ENCODE measurements around the gene TSEN15. TPM values are rescaled to one million over a fixed set of nuclear protein-coding genes. Genes with fewer than 3 reads are reported as not detected.

The TSEN15 gene
- total and polyA plus RNA-seq, 2 donors from 2014 or later, result 24.7 to 25.6 TPM

GRCh38 chr1:184050636-184051035, 894 bp upstream of the TSEN15 start:
- TF ChIP-seq CTCF (IDR thresholded peaks at IDR 0.05; ENCODE audit: borderline replicate concordance, extremely low read depth, insufficient read depth), result no peak
- Histone ChIP-seq H3K36me3 (ENCODE audit: control insufficient read depth in 2 of 3, insufficient read depth in 3 of 3, low read length in 3 of 3) (no peaks in the 10 kb centered on the region), H3K4me1 (ENCODE audit: control insufficient read depth in 2 of 3, insufficient read depth in 2 of 3, low read depth in 1 of 3, low read length in 3 of 3) (peaks cover 4 to 14% (median 7%) of the 10 kb centered on the region in 3 donors), H3K27ac (ENCODE audit: low read depth in 2 of 2, low read length in 2 of 2) (peak overlapping the region; percentile 65 to 80), H3K9ac (ENCODE audit: low read length in 3 of 3) (peak overlapping the region in 1 of 3 donors; percentile 85), H3K27me3 (ENCODE audit: control insufficient read depth, insufficient read depth, low read length) (no peaks in the 10 kb centered on the region), H3K9me3 (ENCODE audit: control insufficient read depth in 2 of 3, insufficient read depth in 1 of 3, low read length in 3 of 3) (no peaks in the 10 kb centered on the region), H3K4me3 (ENCODE audit: low read length in 3 of 3) (peak overlapping the region in 2 of 3 donors; percentile 76 to 95)
- no peak for DNase-seq
- no peak for FAIRE-seq
- intact Hi-C loops (cut with DNase I), result no loop called here

- peak overlapping the region; percentile 76 to 95 (median 86) for H3K4me3 ChIP-seq (ENCODE audit: low read length in 3 of 3)
- peak overlapping the region; percentile 65 to 80 for H3K27ac ChIP-seq (ENCODE audit: low read depth in 2 of 2, low read length in 2 of 2)
- no peak for TF ChIP-seq CTCF (IDR thresholded peaks at IDR 0.05; ENCODE audit: borderline replicate concordance, extremely low read depth, insufficient read depth)
- DNase-seq (peak in 2 of 5 donors; percentile 30 to 42), FAIRE-seq (no peak)
- no peaks in the 10 kb centered on the region for H3K36me3 ChIP-seq (ENCODE audit: control insufficient read depth in 2 of 3, insufficient read depth in 3 of 3, low read length in 3 of 3)
- H3K4me1 ChIP-seq (ENCODE audit: control insufficient read depth in 2 of 3, insufficient read depth in 2 of 3, low read depth in 1 of 3, low read length in 3 of 3), result peaks cover 4 to 14% (median 7%) of the 10 kb centered on the region in 3 donors
- intact Hi-C loops (cut with DNase I), result no loop called here
- H3K9ac ChIP-seq (ENCODE audit: low read length in 3 of 3), result peak overlapping the region; percentile 71 to 85 (median 77)
- no peaks in the 10 kb centered on the region for H3K9me3 ChIP-seq (ENCODE audit: control insufficient read depth in 2 of 3, insufficient read depth in 1 of 3, low read length in 3 of 3)
- H3K27me3 ChIP-seq (ENCODE audit: control insufficient read depth, insufficient read depth, low read length), result no peaks in the 10 kb centered on the region
Observed at GRCh38 chr1:184051138-184051484, 419 bp upstream of the TSEN15 start.

GRCh38 chr1:184052194-184052559, 647 bp downstream of the TSEN15 start:
- TF ChIP-seq CTCF (IDR thresholded peaks at IDR 0.05; ENCODE audit: borderline replicate concordance, extremely low read depth, insufficient read depth), result no peak
- Histone ChIP-seq H3K9ac (ENCODE audit: low read length in 3 of 3) (peak overlapping the region; percentile 50 to 86 (median 85)), H3K4me3 (ENCODE audit: low read length in 3 of 3) (peak overlapping the region; percentile 76 to 95 (median 86)), H3K27me3 (ENCODE audit: control insufficient read depth, insufficient read depth, low read length) (no peaks in the 10 kb centered on the region), H3K36me3 (ENCODE audit: control insufficient read depth in 2 of 3, insufficient read depth in 3 of 3, low read length in 3 of 3) (no peaks in the 10 kb centered on the region), H3K4me1 (ENCODE audit: control insufficient read depth in 2 of 3, insufficient read depth in 2 of 3, low read depth in 1 of 3, low read length in 3 of 3) (peaks cover 4 to 14% (median 7%) of the 10 kb centered on the region in 3 donors), H3K27ac (ENCODE audit: low read depth in 2 of 2, low read length in 2 of 2) (peak overlapping the region in 1 of 2 donors; percentile 65), H3K9me3 (ENCODE audit: control insufficient read depth in 2 of 3, insufficient read depth in 1 of 3, low read length in 3 of 3) (no peaks in the 10 kb centered on the region)
- intact Hi-C loops (cut with DNase I), result no loop called here
- FAIRE-seq, result no peak
- no peak for DNase-seq

- peaks cover 4 to 14% (median 7%) of the 10 kb centered on the region in 3 donors for H3K4me1 ChIP-seq (ENCODE audit: control insufficient read depth in 2 of 3, insufficient read depth in 2 of 3, low read depth in 1 of 3, low read length in 3 of 3)
- H3K27me3 ChIP-seq (ENCODE audit: control insufficient read depth, insufficient read depth, low read length), result no peaks in the 10 kb centered on the region
- no peak overlapping the region for H3K27ac ChIP-seq (ENCODE audit: low read depth in 2 of 2, low read length in 2 of 2)
- no peaks in the 10 kb centered on the region for H3K9me3 ChIP-seq (ENCODE audit: control insufficient read depth in 2 of 3, insufficient read depth in 1 of 3, low read length in 3 of 3)
- intact Hi-C loops (cut with DNase I), result no loop called here
- H3K36me3 ChIP-seq (ENCODE audit: control insufficient read depth in 2 of 3, insufficient read depth in 3 of 3, low read length in 3 of 3), result no peaks in the 10 kb centered on the region
- H3K4me3 ChIP-seq (ENCODE audit: low read length in 3 of 3), result peak overlapping the region in 2 of 3 donors; percentile 4 to 95
- no peak overlapping the region for H3K9ac ChIP-seq (ENCODE audit: low read length in 3 of 3)
- FAIRE-seq (no peak), DNase-seq (no peak)
- TF ChIP-seq CTCF (IDR thresholded peaks at IDR 0.05; ENCODE audit: borderline replicate concordance, extremely low read depth, insufficient read depth), result no peak
Observed at GRCh38 chr1:184052750-184053149, 1.2 kb downstream of the TSEN15 start.
